HG02759 (cell line): ENCODE data around the gene GBP1.
"Not testable (repeated sequence)": the region's sequence is repeated elsewhere in the genome, so short reads cannot be mapped to it uniquely, and the experiment has no call there.

Experiments
- ATAC-seq: cut with Tn5 transposase; IDR thresholded peaks from one replicate; pipeline ENCODE4 v1.9.1; 2021; ENCODE audit warnings: mild to moderate bottlenecking, moderate library complexity; ENCODE audit not compliant: unreplicated experiment

Gene GBP1

GRCh38 chr1:89065079-89065868, at the start of gene GBP1:
Gene GBP1 (minus strand): TSS chr1:89065208. CDS start chr1:89063234, 1,974 bp downstream.
- peak; percentile 71 for ATAC-seq

GRCh38 chr1:89114662-89115061, 49.7 kb upstream of the GBP1 start:
- no peak for ATAC-seq

GRCh38 chr1:89112871-89113613, 48.0 kb upstream of the GBP1 start:
- no peak for ATAC-seq

- no peak for ATAC-seq
These were observed 39.7 kb upstream of the GBP1 start for GRCh38 chr1:89104687-89105086.

- ATAC-seq = no peak
These were observed 39.1 kb upstream of the GBP1 start for GRCh38 chr1:89104147-89104546.

GRCh38 chr1:89102021-89102420, 37.0 kb upstream of the GBP1 start:
- no peak for ATAC-seq

GRCh38 chr1:89100412-89100811, 35.4 kb upstream of the GBP1 start:
- no peak for ATAC-seq

GRCh38 chr1:89098857-89099256, 33.8 kb upstream of the GBP1 start:
- ATAC-seq = no peak

GRCh38 chr1:89095737-89096136, 30.7 kb upstream of the GBP1 start:
- ATAC-seq = no peak

GRCh38 chr1:89089962-89090361, 25.0 kb upstream of the GBP1 start:
- no peak for ATAC-seq

- ATAC-seq = no peak
These were observed 23.6 kb upstream of the GBP1 start for GRCh38 chr1:89088572-89088971.

GRCh38 chr1:89087241-89087640, 22.2 kb upstream of the GBP1 start:
- no peak for ATAC-seq

GRCh38 chr1:89085781-89086180, 20.8 kb upstream of the GBP1 start:
- no peak for ATAC-seq

- ATAC-seq = no peak
These were observed 16.0 kb upstream of the GBP1 start for GRCh38 chr1:89081005-89081404.

GRCh38 chr1:89080068-89080467, 15.1 kb upstream of the GBP1 start:
- not testable (repeated sequence) for ATAC-seq

GRCh38 chr1:89072466-89073065, 7.6 kb upstream of the GBP1 start:
- not testable (repeated sequence) for ATAC-seq

GRCh38 chr1:89070509-89070908, 5.5 kb upstream of the GBP1 start:
- ATAC-seq = no peak

- ATAC-seq = no peak
These were observed 4.9 kb upstream of the GBP1 start for GRCh38 chr1:89069951-89070350.

GRCh38 chr1:89068291-89068690, 3.3 kb upstream of the GBP1 start:
- ATAC-seq = no peak

- ATAC-seq = peak; percentile 52
These were observed 376 bp downstream of the GBP1 start for GRCh38 chr1:89064632-89065031.

- ATAC-seq = no peak
These were observed 1.9 kb downstream of the GBP1 start for GRCh38 chr1:89063094-89063493.

GRCh38 chr1:89060091-89060490, 4.9 kb downstream of the GBP1 start:
- ATAC-seq = no peak
